OCI-LY7 (cell line): ENCODE measurements around the gene MGME1. TPM values are rescaled to one million over a fixed set of nuclear protein-coding genes. Genes with fewer than 3 reads are reported as not detected.

ENCODE experiments used
- BruUV-seq: library from RNA; stranded (reverse); fragments of 400-500 nt; replicated peaks from 2 replicates; lab custom pipeline; 2021; lab: Mats Ljungman, UMichigan
- CTCF ChIA-PET: fragments of 300-600 bp; sonication (Branson Sonifier 250); formaldehyde crosslinking; loops from one replicate; lab custom pipeline; 2022; ENCODE audit warnings: antibody characterized with exemption; ENCODE audit not compliant: unreplicated experiment; lab: Charles Lee
- POLR2A ChIA-PET: fragments of 300-600 bp; sonication (Branson Sonifier 250); formaldehyde crosslinking; loops from one replicate; lab custom pipeline; 2022; ENCODE audit warnings: antibody characterized with exemption; lab: Charles Lee
- DNase-seq: peaks from one replicate; pipeline ENCODE4 v3.0.0-alpha.2; 2015; ENCODE audit warnings: low spot score
- H2AFZ ChIP-seq: fragments of 200-600 bp; sonication (generic), shearing (Covaris generic); 2 replicates; pipeline ENCODE4 v1.6.1; 2014; ENCODE audit warnings: mild to moderate bottlenecking, antibody characterized with exemption, low read length, moderate library complexity
- H3K27ac ChIP-seq: fragments of 200-600 bp; sonication (generic); 2 replicates; pipeline ENCODE4 v1.5.1; 2014; ENCODE audit warnings: mixed run types, low read depth, mild to moderate bottlenecking, moderate library complexity, low read length, inconsistent platforms; ENCODE audit not compliant: poor library complexity, severe bottlenecking
- H3K36me3 ChIP-seq: fragments of 200-600 bp; sonication (generic); 2 replicates; pipeline ENCODE4 v1.6.1; 2014; ENCODE audit warnings: mild to moderate bottlenecking, antibody characterized with exemption, low read length, moderate library complexity, mixed read lengths; ENCODE audit not compliant: insufficient read depth
- H3K4me1 ChIP-seq: fragments of 200-600 bp; sonication (generic); 2 replicates; pipeline ENCODE4 v1.5.1; 2014; ENCODE audit warnings: mild to moderate bottlenecking, low read length; ENCODE audit not compliant: insufficient read depth, poor library complexity, severe bottlenecking
- H3K4me2 ChIP-seq: fragments of 200-600 bp; sonication (generic); 2 replicates; pipeline ENCODE4 v1.6.1; 2014; ENCODE audit warnings: mild to moderate bottlenecking, low read length
- H3K4me3 ChIP-seq: fragments of 200-600 bp; sonication (generic); 2 replicates; pipeline ENCODE4 v1.5.1; 2014; ENCODE audit warnings: mild to moderate bottlenecking, low read depth, low read length; ENCODE audit not compliant: poor library complexity, severe bottlenecking
- H3K79me2 ChIP-seq: fragments of 200-600 bp; sonication (generic); 2 replicates; pipeline ENCODE4 v1.6.1; 2016; ENCODE audit warnings: low read depth, mild to moderate bottlenecking, low read length, moderate library complexity, mixed read lengths; ENCODE audit not compliant: insufficient read depth
- H3K9me2 ChIP-seq: fragments of 200-600 bp; sonication (generic); 2 replicates; pipeline ENCODE4 v1.6.1; 2016; ENCODE audit warnings: mild to moderate bottlenecking, low read length, mixed read lengths; ENCODE audit not compliant: insufficient read depth
- H3K9me3 ChIP-seq: fragments of 200-600 bp; sonication (generic); 2 replicates; pipeline ENCODE4 v1.6.1; 2014; ENCODE audit warnings: mild to moderate bottlenecking, mixed run types, low read length, mixed read lengths
- H4K20me1 ChIP-seq: fragments of 200-600 bp; sonication (generic); 2 replicates; pipeline ENCODE4 v1.6.1; 2014; ENCODE audit warnings: mild to moderate bottlenecking, antibody characterized with exemption, low read length, moderate library complexity, mixed read lengths; ENCODE audit not compliant: insufficient read depth
- CTCF ChIP-seq: fragments of 200-600 bp; sonication (generic); conservative IDR thresholded peaks from 2 replicates; pipeline ENCODE4 v1.5.1; 2014; ENCODE audit warnings: mild to moderate bottlenecking, antibody characterized with exemption, low read length, moderate library complexity, mixed read lengths
- EZH2phosphoT487 ChIP-seq: fragments of 200-600 bp; sonication (generic); IDR thresholded peaks from 2 replicates; pipeline ENCODE4 v1.6.1; 2018; ENCODE audit warnings: low read depth, borderline replicate concordance, mild to moderate bottlenecking, mixed run types, antibody characterized with exemption, low read length, moderate library complexity, mixed read lengths
- intact Hi-C: fragments of 100-400 bp; cut with micrococcal nuclease; formaldehyde crosslinking; loops from one replicate; pipeline ENCODE4 v1.10.0; 2022; ENCODE audit not compliant: unreplicated experiment
- total RNA-seq, 2 experiments: library from RNA; depleted of rRNA in 1 of 2; stranded (reverse); fragments of >200 nt in 1 of 2; shearing (Covaris generic) in 1 of 2; gene quantifications; 2 replicates each; pipeline ENCODE4 v1.2.3, GENCODE V29; 2014 to 2022

MGME1 gene
- total RNA-seq, 2 experiments from 2014 or later = 46.6 to 80.1 TPM

- ChIA-PET CTCF (no interaction called here), POLR2A (interaction anchor here (0.8 to 2.0 kb wide), 4 partner anchors 11 to 23 kb away, joined by 3 to 10 read pairs (median 6); no protein-coding TSS in a partner anchor)
- peaks cover 99% of the 10 kb centered on the region for H3K36me3 ChIP-seq
- H3K9me3 ChIP-seq = no peaks in the 10 kb centered on the region
- H3K4me3 ChIP-seq = no peak overlapping the region
- no TSS peak for BruUV-seq
- H2AFZ ChIP-seq = no peak overlapping the region
- TF ChIP-seq CTCF (no peak), EZH2phosphoT487 (no peak)
- H3K79me2 ChIP-seq = peaks cover 95% of the 10 kb centered on the region
- intact Hi-C loops = no loop called here
- DNase-seq = no peak
- no peak overlapping the region for H3K27ac ChIP-seq
- H4K20me1 ChIP-seq = peaks cover 86% of the 10 kb centered on the region
- H3K4me2 ChIP-seq = no peak overlapping the region
- H3K9me2 ChIP-seq = no peaks in the 10 kb centered on the region
- H3K4me1 ChIP-seq = peaks cover 81% of the 10 kb centered on the region
Observed at GRCh38 chr20:17948442-17948841, 20.4 kb upstream of the MGME1 start.

- intact Hi-C loops = no loop called here
- peaks cover 100% of the 10 kb centered on the region for H3K36me3 ChIP-seq
- no peak overlapping the region for H2AFZ ChIP-seq
- H3K9me3 ChIP-seq = no peaks in the 10 kb centered on the region
- ChIA-PET POLR2A (interaction anchor here (0.7 to 2.0 kb wide), 4 partner anchors 8 to 484 kb away, joined by 3 to 7 read pairs (median 4); no protein-coding TSS in a partner anchor), CTCF (no interaction called here)
- BruUV-seq = no TSS peak
- peaks cover 97% of the 10 kb centered on the region for H3K79me2 ChIP-seq
- H3K4me1 ChIP-seq = peaks cover 81% of the 10 kb centered on the region
- no peak overlapping the region for H3K4me2 ChIP-seq
- TF ChIP-seq EZH2phosphoT487 (no peak), CTCF (no peak)
- DNase-seq = no peak
- no peaks in the 10 kb centered on the region for H3K9me2 ChIP-seq
- H4K20me1 ChIP-seq = peaks cover 90% of the 10 kb centered on the region
- no peak overlapping the region for H3K27ac ChIP-seq
- H3K4me3 ChIP-seq = no peak overlapping the region
Observed at GRCh38 chr20:17949899-17950298, 18.9 kb upstream of the MGME1 start.

DNA sequence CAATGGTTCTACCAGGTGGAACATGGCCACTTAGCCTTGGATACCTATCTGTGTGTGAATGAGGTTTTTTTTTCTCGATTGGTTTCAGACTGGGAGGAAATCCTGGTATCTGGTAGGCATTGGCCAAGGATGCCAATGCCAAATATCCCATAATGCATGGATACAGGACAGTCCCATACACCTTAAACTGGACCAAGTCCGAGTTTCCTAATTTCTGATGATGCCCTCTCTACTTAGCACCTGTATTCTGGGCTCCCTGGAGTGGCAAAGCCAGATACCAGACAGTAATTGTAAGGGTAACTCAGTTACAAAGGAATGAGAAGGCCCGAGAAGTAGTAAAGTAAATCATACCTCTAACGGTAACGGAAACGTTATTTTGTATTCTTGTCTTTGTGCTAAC, 18.1 kb upstream of the MGME1 start:
- H3K79me2 ChIP-seq = peaks cover 97% of the 10 kb centered on the region
- intact Hi-C loops = no loop called here
- BruUV-seq = no TSS peak
- peaks cover 87% of the 10 kb centered on the region for H4K20me1 ChIP-seq
- H3K9me2 ChIP-seq = no peaks in the 10 kb centered on the region
- ChIA-PET CTCF (no interaction called here), POLR2A (no interaction called here)
- DNase-seq = no peak
- no peak overlapping the region for H3K27ac ChIP-seq
- no peaks in the 10 kb centered on the region for H3K9me3 ChIP-seq
- H3K36me3 ChIP-seq = peaks cover 100% of the 10 kb centered on the region
- no peak overlapping the region for H2AFZ ChIP-seq
- TF ChIP-seq EZH2phosphoT487 = no peak
- TF ChIP-seq CTCF = no peak
- H3K4me2 ChIP-seq = no peak overlapping the region
- H3K4me1 ChIP-seq = peaks cover 81% of the 10 kb centered on the region
- H3K4me3 ChIP-seq = no peak overlapping the region
